ENCODE data around the gene AFF1. TPM values are rescaled to one million over a fixed set of nuclear protein-coding genes. Genes with fewer than 3 reads are reported as not detected.
"Not testable (repeated sequence)": the region's sequence is repeated elsewhere in the genome, so short reads cannot be mapped to it uniquely, and the experiment has no call there.

The AFF1 gene
- total RNA-seq, 1 donor from 2014 or later, result 63.4 TPM

- intact Hi-C loops (cut with DNase I), result no loop called here
- no peak for DNase-seq (ENCODE audit: low spot score)
These were observed 182.4 kb downstream of the AFF1 start for GRCh38 chr4:87117051-87117731.

DNA sequence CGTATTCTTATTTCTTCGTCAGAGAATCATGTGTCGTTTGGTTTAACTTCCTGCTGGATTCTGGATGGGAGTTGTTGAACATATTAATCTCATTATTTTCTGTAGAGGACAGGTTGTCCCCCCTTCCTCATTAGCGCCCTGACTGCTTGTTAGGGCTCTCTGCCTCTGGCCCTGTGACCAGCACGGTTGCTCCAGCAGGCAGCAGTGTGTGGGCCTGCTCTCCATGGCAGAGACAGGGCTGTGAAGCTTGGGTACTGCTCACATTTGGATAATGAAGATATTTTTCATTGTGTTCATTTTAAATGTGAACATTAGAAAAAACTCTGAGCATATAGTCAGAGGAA, 182.9 kb downstream of the AFF1 start:
- intact Hi-C loops (cut with DNase I), result no loop called here
- DNase-seq (ENCODE audit: low spot score), result no peak

GRCh38 chr4:87118421-87118820, 183.6 kb downstream of the AFF1 start:
- no peak for DNase-seq (ENCODE audit: low spot score)
- intact Hi-C loops (cut with DNase I), result no loop called here

DNA sequence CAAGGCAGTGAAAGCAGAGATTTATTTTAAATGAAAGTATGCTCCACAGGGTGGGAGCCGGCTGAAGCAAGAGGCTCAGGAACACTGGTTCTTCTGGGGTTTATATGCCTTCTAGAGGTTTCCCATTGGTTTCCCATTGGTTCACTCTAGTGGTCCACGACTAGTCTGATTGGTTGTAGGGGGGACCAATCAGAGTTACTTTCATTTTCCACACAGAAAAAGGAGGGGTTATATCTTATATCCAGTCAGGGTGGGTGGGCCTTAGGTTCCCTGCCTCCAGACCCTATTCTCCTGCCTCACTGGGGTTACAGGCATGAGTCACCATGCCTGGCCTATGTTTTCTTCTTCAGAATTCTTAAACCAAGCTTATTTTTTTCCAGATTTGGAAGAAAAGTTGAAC, 184.0 kb downstream of the AFF1 start:
- no peak for DNase-seq (ENCODE audit: low spot score)
- intact Hi-C loops (cut with DNase I), result no loop called here

DNA sequence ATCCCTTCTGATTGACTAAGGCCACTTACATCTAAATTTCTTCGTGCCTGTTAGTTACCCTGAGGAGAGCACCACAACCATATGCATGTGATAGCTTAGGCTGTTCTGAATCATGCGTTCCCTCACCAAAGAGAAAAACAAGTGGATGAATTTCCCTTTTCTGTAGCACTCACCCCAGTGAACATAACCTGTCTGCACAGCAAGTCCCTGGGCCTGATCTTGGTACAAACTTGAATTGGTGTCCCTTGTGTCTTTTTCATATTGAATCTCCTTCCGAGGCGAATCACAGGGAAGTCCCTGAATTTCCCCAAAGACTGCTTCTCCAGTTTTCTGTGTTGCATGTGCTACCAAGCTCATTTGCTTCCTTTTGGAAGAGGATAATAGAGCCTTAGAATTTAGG, 185.2 kb downstream of the AFF1 start:
- no peak for DNase-seq (ENCODE audit: low spot score)
- intact Hi-C loops (cut with DNase I), result no loop called here

GRCh38 chr4:87120411-87121162, 185.8 kb downstream of the AFF1 start:
- peak; percentile 86 for DNase-seq (ENCODE audit: low spot score)
- intact Hi-C loops (cut with DNase I), result no loop called here

- intact Hi-C loops (cut with DNase I), result no loop called here
- DNase-seq (ENCODE audit: low spot score), result no peak
These were observed 186.7 kb downstream of the AFF1 start for GRCh38 chr4:87121341-87122065.

DNA sequence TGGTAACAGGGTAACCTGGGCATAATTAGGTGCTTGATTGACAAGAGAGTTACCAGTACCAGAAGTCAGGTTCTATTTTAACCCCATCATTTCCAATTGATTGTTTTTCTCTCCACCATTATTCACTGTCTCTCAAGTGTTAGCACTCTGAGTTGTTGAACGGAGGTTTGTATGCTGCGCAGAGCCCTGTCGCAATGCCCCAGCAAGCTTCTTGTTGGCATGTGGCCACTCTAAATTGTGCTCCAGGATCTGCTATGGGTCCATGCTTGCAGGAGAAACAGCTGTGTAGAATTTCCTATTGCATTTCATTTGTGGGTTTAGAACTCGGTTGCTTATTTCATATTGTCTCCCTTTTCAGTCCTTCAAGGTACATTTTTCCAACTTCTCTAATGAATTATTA, 187.4 kb downstream of the AFF1 start:
- DNase-seq (ENCODE audit: low spot score), result no peak
- intact Hi-C loops (cut with DNase I), result no loop called here

GRCh38 chr4:87126056-87126455, 191.2 kb downstream of the AFF1 start:
- intact Hi-C loops (cut with DNase I), result no loop called here
- DNase-seq (ENCODE audit: low spot score), result no peak

- intact Hi-C loops (cut with DNase I), result no loop called here
- DNase-seq (ENCODE audit: low spot score), result no peak
These were observed 193.3 kb downstream of the AFF1 start for GRCh38 chr4:87128006-87128705.

- intact Hi-C loops (cut with DNase I), result no loop called here
- no peak for DNase-seq (ENCODE audit: low spot score)
These were observed 194.9 kb downstream of the AFF1 start for GRCh38 chr4:87129681-87130080.

GRCh38 chr4:87130985-87131703, 196.3 kb downstream of the AFF1 start:
- no peak for DNase-seq (ENCODE audit: low spot score)
- intact Hi-C loops (cut with DNase I), result no loop called here

GRCh38 chr4:87132035-87132434, 197.2 kb downstream of the AFF1 start:
- DNase-seq (ENCODE audit: low spot score), result no peak
- intact Hi-C loops (cut with DNase I), result no loop called here

DNA sequence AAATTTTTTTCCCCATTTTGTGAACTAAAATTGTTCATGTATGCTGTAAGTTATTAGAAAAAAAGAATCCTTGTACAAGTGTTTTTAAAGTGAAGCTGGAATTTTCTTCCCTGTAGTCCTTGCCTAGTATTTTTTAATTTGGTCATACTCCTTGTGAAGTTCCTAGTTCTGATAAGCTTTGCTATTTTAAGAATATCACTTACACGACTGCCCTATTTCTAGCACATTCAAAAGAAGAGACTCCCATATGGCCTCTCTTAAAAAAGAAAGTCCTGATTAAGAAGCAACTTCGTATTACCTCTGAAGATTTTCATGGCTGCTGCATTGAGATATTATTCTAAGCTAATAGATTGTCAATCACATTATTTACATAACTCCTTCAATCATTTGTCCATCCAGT, 198.4 kb downstream of the AFF1 start:
- no peak for DNase-seq (ENCODE audit: low spot score)
- intact Hi-C loops (cut with DNase I), result no loop called here

DNA sequence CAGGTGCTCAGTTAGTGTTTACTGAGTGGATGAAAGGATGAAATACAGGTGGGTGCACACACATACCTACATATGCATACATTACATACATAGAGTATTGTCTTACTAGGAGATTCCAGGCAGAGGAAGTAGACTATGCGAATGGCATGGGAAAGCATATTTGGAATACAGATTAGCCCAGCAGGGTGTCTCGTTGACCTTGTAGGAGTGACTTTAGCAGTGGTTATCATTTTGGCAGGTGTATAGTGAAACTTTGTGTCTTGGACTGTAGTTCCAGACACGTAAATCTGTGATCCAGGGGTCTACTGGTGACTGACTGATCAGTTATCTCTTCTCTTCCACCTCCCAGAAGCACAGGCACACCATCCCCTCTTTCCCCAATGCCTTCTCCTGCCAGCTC, 199.3 kb downstream of the AFF1 start:
- intact Hi-C loops (cut with DNase I), result no loop called here

GRCh38 chr4:87141428-87141827, 206.6 kb downstream of the AFF1 start:
- intact Hi-C loops (cut with DNase I), result no loop called here
- DNase-seq (ENCODE audit: low spot score), result no peak

More for the DNA sequence above, 199.3 kb downstream of the AFF1 start:
- no peak for DNase-seq (ENCODE audit: low spot score)

GRCh38 chr4:87144356-87144755, 209.5 kb downstream of the AFF1 start:
- DNase-seq (ENCODE audit: low spot score), result no peak
- intact Hi-C loops (cut with DNase I), result no loop called here

GRCh38 chr4:87145934-87146333, 211.1 kb downstream of the AFF1 start:
- intact Hi-C loops (cut with DNase I); DNase-seq (ENCODE audit: low spot score): not testable (repeated sequence)

DNA sequence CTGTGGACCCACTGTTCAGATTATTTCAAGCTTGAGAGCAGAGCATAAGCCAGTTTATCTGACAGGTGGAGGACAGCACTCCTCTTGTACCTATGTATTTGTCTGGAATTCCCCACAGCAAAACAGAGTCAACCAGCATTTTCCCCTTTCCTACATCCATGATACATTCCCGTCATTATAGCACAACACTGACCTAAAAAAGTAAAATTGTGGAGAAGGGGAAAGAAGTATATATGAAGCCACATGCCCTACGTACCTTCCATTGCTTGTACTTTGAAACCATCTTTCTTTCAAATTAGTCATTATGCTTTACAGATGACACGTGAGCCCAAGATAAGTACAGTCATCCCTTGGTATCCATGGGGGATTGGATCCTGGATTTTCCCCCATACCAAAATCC, 212.3 kb downstream of the AFF1 start:
- DNase-seq (ENCODE audit: low spot score), result no peak
- intact Hi-C loops (cut with DNase I), result no loop called here
